Measurements from ENCODE around the gene GAPT. TPM values are rescaled to one million over a fixed set of nuclear protein-coding genes. Genes with fewer than 3 reads are reported as not detected.

GAPT gene
- total and polyA plus RNA-seq, 7 donors, result 0.03 to 0.53 (median 0.38) TPM; not detected in 2

GRCh38 chr5:58462623-58463230 lies 28.5 kb upstream of the GAPT start:
- 8 to 36% (median 9%) methylated on average over 4 of the region's 4 CpGs for WGBS, 3 donors

GRCh38 chr5:58466939-58467338 lies 24.3 kb upstream of the GAPT start:
- Histone ChIP-seq H3K4me1 (peaks cover 3% of the 10 kb centered on the region), H3K36me3 (ENCODE audit: insufficient read depth in 1 of 2, low read depth in 1 of 2) (no peaks in the 10 kb centered on the region), H3K9me3 (no peaks in the 10 kb centered on the region), H3K27me3 (ENCODE audit: insufficient read depth in 3 of 3, low read length in 2 of 3) (no peaks in the 10 kb centered on the region), H3K4me3 (no peak overlapping the region), H3K27ac (no peak overlapping the region)
- DNase-seq (no peak), ATAC-seq (no peak)
- WGBS, 3 donors, result 37 to 48% (median 43%) methylated on average over 4 of the region's 4 CpGs
- no peak for TF ChIP-seq CTCF (IDR thresholded peaks at IDR 0.05)
- intact Hi-C loops (cut with DNase I), result loop anchor here in 1 of 2 donors (10.0 kb wide), 1 partner anchor 1562 kb away; the partner anchor contains the start of gene SETD9

More at GRCh38 chr5:58462623-58463230, 28.5 kb upstream of the GAPT start:
- peak; percentile 71 for TF ChIP-seq CTCF (IDR thresholded peaks at IDR 0.05)
- Histone ChIP-seq H3K36me3 (ENCODE audit: insufficient read depth in 1 of 2, low read depth in 1 of 2) (peaks cover 0 to 10% of the 10 kb centered on the region in 2 donors), H3K4me3 (no peak overlapping the region), H3K27me3 (ENCODE audit: insufficient read depth in 3 of 3, low read length in 2 of 3) (no peaks in the 10 kb centered on the region), H3K4me1 (peaks cover 3% of the 10 kb centered on the region), H3K27ac (no peak overlapping the region), H3K9me3 (no peaks in the 10 kb centered on the region)
- ATAC-seq, result no peak
- no peak for DNase-seq
- intact Hi-C loops (cut with DNase I), result loop anchor here (2.0 to 10.0 kb wide), 4 partner anchors 810 to 1558 kb away; partner anchors contain the start of gene SETD9 (in 1 of the 2)

- intact Hi-C loops (cut with DNase I), result loop anchor here in 1 of 2 donors (10.0 kb wide), 1 partner anchor 1565 kb away; the partner anchor contains the start of gene SETD9
- Histone ChIP-seq H3K27me3 (ENCODE audit: insufficient read depth in 3 of 3, low read length in 2 of 3) (peaks cover 0 to under 1% (median 0%) of the 10 kb centered on the region in 3 donors), H3K9me3 (no peaks in the 10 kb centered on the region), H3K27ac (no peak overlapping the region), H3K4me3 (no peak overlapping the region), H3K36me3 (ENCODE audit: insufficient read depth in 1 of 2, low read depth in 1 of 2) (no peaks in the 10 kb centered on the region), H3K4me1 (no peaks in the 10 kb centered on the region)
- WGBS, 3 donors, result 79 to 83% (median 82%) methylated on average over 2 of the region's 2 CpGs
- no peak for DNase-seq
- TF ChIP-seq CTCF (IDR thresholded peaks at IDR 0.05), result no peak
- ATAC-seq, result no peak
Observed at GRCh38 chr5:58469896-58470295, 21.3 kb upstream of the GAPT start.

GRCh38 chr5:58475404-58475803 lies 15.8 kb upstream of the GAPT start:
- no peaks in the 10 kb centered on the region for H3K36me3 ChIP-seq (ENCODE audit: insufficient read depth in 1 of 2, low read depth in 1 of 2)
- WGBS, 3 donors, result 68 to 94% (median 84%) methylated on average over 3 of the region's 3 CpGs
- no peak for TF ChIP-seq CTCF (IDR thresholded peaks at IDR 0.05)
- no peaks in the 10 kb centered on the region for H3K9me3 ChIP-seq
- no peak overlapping the region for H3K4me3 ChIP-seq
- no peak for ATAC-seq
- DNase-seq, result no peak
- no peak overlapping the region for H3K27ac ChIP-seq
- no peaks in the 10 kb centered on the region for H3K4me1 ChIP-seq
- intact Hi-C loops (cut with DNase I), result no loop called here
- peaks cover 0 to 1% (median 0%) of the 10 kb centered on the region in 3 donors for H3K27me3 ChIP-seq (ENCODE audit: insufficient read depth in 3 of 3, low read length in 2 of 3)

Data from psoas muscle (tissue), 8 donors.